ENCODE results near the gene SEL1L2. TPM values are rescaled to one million over a fixed set of nuclear protein-coding genes. Genes with fewer than 3 reads are reported as not detected.

The SEL1L2 gene
- total RNA-seq, 2 experiments from 2014 or later = not detected

DNA sequence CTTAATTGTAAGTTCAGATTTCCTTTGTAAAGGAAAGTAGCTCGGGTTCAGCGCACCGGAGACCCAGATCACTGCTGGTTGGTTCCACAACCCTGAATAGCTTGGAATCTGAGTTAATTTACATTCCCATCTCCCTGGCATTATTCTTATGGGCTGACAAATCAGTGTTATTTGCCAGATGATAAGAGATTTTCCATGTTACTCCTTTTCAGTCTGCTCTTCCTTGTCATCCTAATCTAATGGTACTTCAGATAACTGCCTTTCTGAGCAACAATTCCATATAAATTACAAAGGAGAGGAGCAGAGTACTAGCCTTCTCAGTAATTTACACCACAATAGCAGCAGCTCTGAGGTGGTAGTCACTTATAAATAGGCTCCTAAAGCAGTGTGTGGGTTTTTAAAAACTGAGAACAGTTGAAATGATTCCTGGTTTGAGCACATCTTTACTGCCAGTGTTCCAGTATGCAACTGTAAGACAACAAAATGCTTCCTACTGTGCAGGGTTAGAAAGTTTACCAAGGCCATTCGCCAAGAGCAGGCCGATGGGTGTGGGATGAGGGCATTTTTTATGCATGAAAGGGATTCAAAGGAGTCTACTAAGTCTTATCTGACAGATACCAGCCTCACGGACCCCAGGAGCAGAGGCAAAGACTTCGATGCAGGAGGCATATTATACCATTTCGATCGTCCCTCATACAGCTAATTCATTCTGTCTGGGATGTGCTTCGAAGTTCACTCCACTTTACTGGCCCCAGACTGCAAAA, 115.8 kb downstream of the SEL1L2 start:
- CTCF ChIA-PET = no interaction called here
- POLR2A ChIA-PET = no interaction called here
- DNase-seq = no peak
- Mint-ChIP-seq H3K36me3 (ENCODE audit: low read depth) (no peaks in the 10 kb centered on the region), H3K4me3 (no peak overlapping the region), H3K27ac (no peak overlapping the region), H3K4me1 (no peaks in the 10 kb centered on the region), H3K9me3 (no peaks in the 10 kb centered on the region), H3K27me3 (no peaks in the 10 kb centered on the region)

DNA sequence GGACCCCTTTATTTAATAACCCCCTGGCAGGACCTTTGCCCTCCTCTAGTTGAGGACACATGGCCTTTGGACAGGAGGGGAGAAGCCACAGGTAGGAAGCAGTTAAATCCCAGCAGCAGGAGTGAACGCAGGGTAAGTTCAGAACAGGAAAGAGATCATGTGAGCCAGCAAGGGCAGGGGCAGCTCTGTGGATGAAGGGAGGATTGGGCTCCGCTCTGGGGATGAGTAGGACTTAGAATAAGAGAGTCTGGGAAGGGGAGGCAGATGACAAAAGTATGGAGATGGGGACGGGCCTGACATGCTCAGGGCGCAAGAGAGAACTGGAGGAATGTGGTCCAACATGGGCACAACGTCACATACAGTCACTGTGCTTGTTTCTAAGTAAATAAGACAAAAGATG, 116.6 kb downstream of the SEL1L2 start:
- Mint-ChIP-seq H3K4me3 (no peak overlapping the region), H3K9me3 (no peaks in the 10 kb centered on the region), H3K27me3 (no peaks in the 10 kb centered on the region), H3K27ac (no peak overlapping the region), H3K4me1 (no peaks in the 10 kb centered on the region), H3K36me3 (ENCODE audit: low read depth) (no peaks in the 10 kb centered on the region)
- POLR2A ChIA-PET = no interaction called here
- CTCF ChIA-PET = no interaction called here
- DNase-seq = no peak

DNA sequence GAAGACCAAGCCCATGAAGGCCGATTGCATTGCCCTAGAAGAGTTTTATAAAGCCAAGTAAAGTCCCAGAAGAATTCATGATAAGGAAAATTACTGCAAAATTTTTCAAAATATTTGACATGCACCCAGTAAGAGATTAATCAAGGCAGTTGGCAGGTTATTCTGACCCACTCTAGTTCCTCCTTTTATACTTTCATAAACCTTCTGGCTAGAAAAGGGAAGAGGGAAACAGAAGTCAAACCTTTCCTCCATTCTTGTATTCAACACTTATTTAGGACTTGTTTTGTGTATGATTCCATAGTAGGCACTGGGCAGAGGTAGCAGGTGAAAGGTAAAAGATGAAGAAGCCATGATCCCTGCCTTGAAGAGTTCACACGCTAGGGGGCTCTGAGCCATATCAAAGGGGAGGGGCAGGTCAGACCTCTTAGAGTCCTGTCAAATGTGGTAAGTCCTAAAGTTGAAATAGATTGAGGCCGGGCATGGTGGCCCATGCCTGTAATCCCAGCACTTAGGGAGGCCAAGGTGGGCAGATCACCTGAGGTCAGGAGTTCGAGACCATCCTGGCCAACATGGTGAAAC, 120.2 kb downstream of the SEL1L2 start:
- ChIA-PET CTCF (no interaction called here), POLR2A (no interaction called here)
- Mint-ChIP-seq H3K4me1 (no peaks in the 10 kb centered on the region), H3K4me3 (no peak overlapping the region), H3K27ac (no peak overlapping the region), H3K27me3 (peaks cover 2% of the 10 kb centered on the region), H3K9me3 (no peaks in the 10 kb centered on the region), H3K36me3 (ENCODE audit: low read depth) (no peaks in the 10 kb centered on the region)
- DNase-seq = no peak

DNA sequence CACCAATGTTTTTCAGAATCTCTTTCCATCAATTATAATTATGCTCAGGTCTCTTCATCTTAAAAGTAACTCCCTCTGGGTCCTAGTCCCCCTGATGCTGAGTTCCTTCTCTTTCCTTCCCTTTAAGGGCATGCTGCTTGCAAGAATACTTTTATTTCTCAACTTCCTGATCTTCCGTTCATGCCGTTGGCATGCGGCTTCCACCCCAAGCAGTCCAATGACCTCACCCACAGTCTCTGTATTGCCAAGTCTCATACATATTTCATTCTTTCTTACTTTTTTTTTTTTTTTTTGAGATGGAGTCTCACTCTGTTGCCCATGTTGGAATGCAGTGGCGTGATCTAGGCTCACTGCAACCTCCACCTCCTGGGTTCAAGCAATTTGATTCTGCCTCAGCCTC, 122.1 kb downstream of the SEL1L2 start:
- Mint-ChIP-seq H3K4me3 (no peak overlapping the region), H3K9me3 (no peaks in the 10 kb centered on the region), H3K27me3 (peaks cover 2% of the 10 kb centered on the region), H3K4me1 (no peaks in the 10 kb centered on the region), H3K27ac (no peak overlapping the region), H3K36me3 (ENCODE audit: low read depth) (no peaks in the 10 kb centered on the region)
- POLR2A ChIA-PET = no interaction called here
- DNase-seq = no peak
- CTCF ChIA-PET = interaction anchor here (0.7 kb wide), 2 partner anchors 36 to 127 kb away, joined by 4 read pairs; partner anchors contain the start of gene MACROD2

DNA sequence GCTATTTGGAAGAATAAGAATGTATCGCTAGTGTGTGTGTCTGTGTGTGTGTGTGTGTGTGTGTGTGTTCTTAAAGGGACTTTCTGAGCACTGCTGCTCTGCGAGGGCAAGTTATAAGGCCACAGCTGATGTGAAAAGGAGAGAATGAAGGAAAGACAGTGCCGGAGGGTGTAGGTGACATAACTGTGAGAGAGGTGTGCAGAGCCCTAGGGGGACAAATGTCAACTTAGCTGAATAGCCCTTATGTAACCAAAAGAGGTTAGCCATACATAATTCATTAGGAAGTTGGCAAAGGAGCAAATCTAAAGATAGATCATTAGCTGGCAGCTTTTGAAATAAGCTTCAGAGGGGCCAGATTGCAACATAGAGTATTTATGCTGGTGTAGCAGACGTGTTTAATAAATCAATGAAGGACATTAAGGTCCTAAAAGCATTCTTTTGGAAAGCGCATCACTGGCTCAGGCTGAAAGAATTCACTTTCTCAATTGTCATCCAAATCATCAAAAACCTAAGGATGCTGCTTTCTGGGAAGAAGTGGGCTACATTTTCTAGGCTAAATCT, 124.5 kb downstream of the SEL1L2 start:
- ChIA-PET CTCF (no interaction called here), POLR2A (no interaction called here)
- no peaks in the 10 kb centered on the region for H3K4me1 Mint-ChIP-seq

DNA sequence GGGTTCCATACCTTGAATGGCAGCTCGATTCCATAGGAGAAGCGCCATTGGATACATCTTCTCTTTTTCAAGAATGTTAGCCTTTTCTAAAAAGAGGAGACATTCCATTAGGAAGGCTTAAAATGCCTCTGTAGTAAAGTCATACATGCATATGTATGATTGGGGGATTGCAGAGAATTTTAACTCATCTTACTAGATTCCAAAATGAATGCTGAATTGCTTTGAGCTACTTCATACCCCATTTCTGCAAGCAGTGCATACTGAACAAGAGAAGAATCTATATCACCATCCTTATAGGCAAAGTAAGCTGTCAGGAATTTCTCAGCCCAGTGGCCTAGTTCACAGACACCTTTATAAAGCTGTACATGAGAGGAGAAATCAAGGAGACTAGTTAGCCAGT, 125.3 kb downstream of the SEL1L2 start:
- CTCF ChIA-PET = no interaction called here
- Mint-ChIP-seq H3K27ac (no peak overlapping the region), H3K27me3 (peaks cover 2% of the 10 kb centered on the region), H3K4me1 (no peaks in the 10 kb centered on the region), H3K36me3 (ENCODE audit: low read depth) (no peaks in the 10 kb centered on the region), H3K9me3 (no peaks in the 10 kb centered on the region), H3K4me3 (no peak overlapping the region)
- DNase-seq = no peak
- POLR2A ChIA-PET = no interaction called here

More for the DNA sequence above, 124.5 kb downstream of the SEL1L2 start:
- H3K27me3 Mint-ChIP-seq = peaks cover 2% of the 10 kb centered on the region
- no peaks in the 10 kb centered on the region for H3K36me3 Mint-ChIP-seq (ENCODE audit: low read depth)
- no peaks in the 10 kb centered on the region for H3K9me3 Mint-ChIP-seq
- H3K4me3 Mint-ChIP-seq = no peak overlapping the region
- no peak for DNase-seq
- no peak overlapping the region for H3K27ac Mint-ChIP-seq

DNA sequence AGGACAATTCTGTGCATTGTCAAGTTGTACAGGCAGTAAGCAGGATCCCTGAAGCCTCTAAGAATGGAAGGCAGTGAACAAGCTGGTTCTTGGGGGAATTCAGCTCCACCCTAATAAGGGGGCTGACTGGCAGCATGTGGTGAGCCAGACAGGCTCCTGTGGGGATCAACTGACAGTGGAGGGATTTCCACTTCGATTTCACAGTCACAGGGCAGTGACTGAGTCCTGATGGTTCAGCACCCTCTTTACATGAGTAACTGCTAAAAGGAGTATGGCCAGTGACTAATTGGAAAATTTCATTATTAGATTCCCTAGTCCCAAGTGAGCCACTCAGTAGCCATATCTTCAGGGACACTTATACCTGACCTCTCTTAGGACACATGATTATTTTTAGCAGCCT, 127.2 kb downstream of the SEL1L2 start:
- Mint-ChIP-seq H3K9me3 (no peaks in the 10 kb centered on the region), H3K4me1 (no peaks in the 10 kb centered on the region), H3K36me3 (ENCODE audit: low read depth) (no peaks in the 10 kb centered on the region), H3K27me3 (peaks cover 2% of the 10 kb centered on the region), H3K4me3 (no peak overlapping the region), H3K27ac (no peak overlapping the region)
- DNase-seq = no peak
- ChIA-PET CTCF (no interaction called here), POLR2A (no interaction called here)

DNA sequence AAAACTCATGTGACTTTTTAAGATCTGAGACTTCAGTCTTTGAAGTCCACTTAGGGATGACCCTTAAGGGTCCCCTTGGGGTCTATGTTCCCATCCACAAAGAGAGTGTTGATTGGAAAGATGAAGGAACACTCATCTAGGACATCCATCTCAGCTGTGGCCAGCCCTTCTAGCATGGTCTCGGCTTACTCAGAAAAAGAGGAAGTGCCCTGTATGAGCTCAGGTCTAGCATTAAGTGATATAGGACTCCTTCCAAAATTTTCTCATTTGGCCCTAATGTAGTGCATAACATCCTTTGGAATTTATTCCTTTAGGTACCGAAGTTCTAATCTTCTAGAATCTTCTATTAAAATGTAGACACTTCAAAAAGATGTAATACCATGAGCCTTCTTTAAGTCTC, 128.2 kb downstream of the SEL1L2 start:
- ChIA-PET CTCF (no interaction called here), POLR2A (no interaction called here)

DNA sequence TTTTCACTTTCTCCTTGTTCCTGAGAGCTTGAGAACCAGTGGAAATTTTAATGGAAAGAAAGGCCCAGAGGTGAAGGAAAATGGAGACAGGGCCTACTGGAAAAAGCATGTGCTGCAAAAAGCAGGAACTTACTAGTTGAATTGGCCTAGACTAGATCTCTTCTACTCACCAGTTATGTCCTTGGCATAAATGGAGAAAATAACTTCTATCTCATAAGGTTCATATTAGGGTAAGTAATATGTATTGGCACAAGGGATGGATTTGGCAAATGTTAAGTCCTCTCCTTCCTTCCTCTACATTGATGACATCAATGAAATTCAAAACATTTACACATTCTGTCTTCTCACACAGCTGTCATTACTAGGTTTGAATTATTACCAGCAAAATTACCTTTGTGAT, 131.5 kb downstream of the SEL1L2 start:
- CTCF ChIA-PET = no interaction called here
- no peak overlapping the region for H3K27ac Mint-ChIP-seq
- no peak for DNase-seq
- peaks cover 2% of the 10 kb centered on the region for H3K27me3 Mint-ChIP-seq
- H3K4me1 Mint-ChIP-seq = no peaks in the 10 kb centered on the region
- no peak overlapping the region for H3K4me3 Mint-ChIP-seq
- H3K36me3 Mint-ChIP-seq (ENCODE audit: low read depth) = no peaks in the 10 kb centered on the region
- H3K9me3 Mint-ChIP-seq = no peaks in the 10 kb centered on the region
- POLR2A ChIA-PET = no interaction called here

More for the DNA sequence above, 128.2 kb downstream of the SEL1L2 start:
- Mint-ChIP-seq H3K36me3 (ENCODE audit: low read depth) (no peaks in the 10 kb centered on the region), H3K4me1 (no peaks in the 10 kb centered on the region), H3K27me3 (peaks cover 2% of the 10 kb centered on the region), H3K4me3 (no peak overlapping the region), H3K9me3 (no peaks in the 10 kb centered on the region), H3K27ac (no peak overlapping the region)
- no peak for DNase-seq

DNA sequence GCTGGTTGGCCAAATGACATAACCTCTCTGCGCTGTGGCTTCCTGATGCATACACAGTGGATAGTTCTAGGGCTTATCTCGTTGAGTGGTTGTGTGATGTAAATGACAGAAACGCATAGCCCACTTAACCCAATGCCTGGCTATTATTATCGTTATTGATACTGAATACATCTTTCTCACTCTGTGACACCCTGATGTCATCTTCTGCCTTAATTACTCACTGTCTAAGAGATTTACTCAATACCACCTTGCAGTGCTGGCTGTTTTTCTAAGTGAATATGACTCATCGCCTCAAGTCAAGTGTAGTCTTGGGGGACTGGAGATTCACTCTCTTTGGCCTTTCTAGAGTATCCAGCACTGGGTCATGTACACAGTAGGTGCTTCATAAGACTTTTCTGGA, 132.0 kb downstream of the SEL1L2 start:
- Mint-ChIP-seq H3K9me3 (no peaks in the 10 kb centered on the region), H3K36me3 (ENCODE audit: low read depth) (no peaks in the 10 kb centered on the region), H3K27me3 (peaks cover 4% of the 10 kb centered on the region), H3K4me3 (no peak overlapping the region), H3K27ac (no peak overlapping the region), H3K4me1 (no peaks in the 10 kb centered on the region)
- no peak for DNase-seq
- ChIA-PET POLR2A (no interaction called here), CTCF (no interaction called here)

DNA sequence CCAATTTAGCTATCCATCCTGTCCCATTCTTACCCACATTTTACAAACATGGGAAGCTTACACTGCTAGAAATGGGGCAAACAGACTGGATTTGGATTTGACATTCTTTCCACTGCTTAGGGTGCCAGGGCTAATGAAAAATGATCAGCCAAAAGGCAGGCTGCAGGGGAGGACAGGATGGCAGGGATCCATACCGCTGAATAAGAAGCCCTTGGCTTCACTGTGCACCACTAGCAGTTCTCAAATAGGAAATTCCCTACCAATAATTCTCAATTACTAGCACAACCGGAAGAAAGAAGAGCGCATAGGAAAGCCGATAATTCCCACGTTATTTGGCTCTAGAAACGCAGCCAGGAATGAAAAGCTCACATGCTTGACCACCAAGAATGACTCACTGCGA, 132.5 kb downstream of the SEL1L2 start:
- H3K36me3 Mint-ChIP-seq (ENCODE audit: low read depth) = no peaks in the 10 kb centered on the region
- H3K9me3 Mint-ChIP-seq = no peaks in the 10 kb centered on the region
- CTCF ChIA-PET = no interaction called here
- DNase-seq = no peak
- no peaks in the 10 kb centered on the region for H3K4me1 Mint-ChIP-seq
- H3K27me3 Mint-ChIP-seq = peaks cover 4% of the 10 kb centered on the region
- POLR2A ChIA-PET = no interaction called here
- no peak overlapping the region for H3K4me3 Mint-ChIP-seq
- H3K27ac Mint-ChIP-seq = no peak overlapping the region

DNA sequence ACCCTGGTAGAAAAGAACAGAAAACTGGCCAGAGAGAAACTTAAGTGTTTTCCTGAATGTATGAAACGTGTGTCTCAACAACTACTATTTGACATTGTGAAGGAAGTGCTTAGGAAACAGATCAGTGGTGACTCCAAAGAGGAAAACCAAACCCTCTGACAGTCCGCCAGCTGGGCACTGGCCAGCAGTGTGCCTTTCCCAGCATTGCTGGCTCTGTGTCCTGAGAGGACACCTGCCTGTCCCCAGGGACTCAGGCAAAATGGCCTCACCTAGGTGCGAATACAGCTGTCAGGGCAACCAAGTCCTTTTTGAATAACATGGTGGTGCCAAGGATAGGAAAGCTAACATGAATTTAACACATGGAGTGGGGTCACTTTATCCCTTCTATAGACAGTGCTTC, 133.1 kb downstream of the SEL1L2 start:
- Mint-ChIP-seq H3K9me3 (no peaks in the 10 kb centered on the region), H3K36me3 (ENCODE audit: low read depth) (no peaks in the 10 kb centered on the region), H3K27ac (no peak overlapping the region), H3K4me3 (no peak overlapping the region), H3K4me1 (no peaks in the 10 kb centered on the region), H3K27me3 (peaks cover 4% of the 10 kb centered on the region)
- ChIA-PET POLR2A (no interaction called here), CTCF (no interaction called here)
- no peak for DNase-seq

DNA sequence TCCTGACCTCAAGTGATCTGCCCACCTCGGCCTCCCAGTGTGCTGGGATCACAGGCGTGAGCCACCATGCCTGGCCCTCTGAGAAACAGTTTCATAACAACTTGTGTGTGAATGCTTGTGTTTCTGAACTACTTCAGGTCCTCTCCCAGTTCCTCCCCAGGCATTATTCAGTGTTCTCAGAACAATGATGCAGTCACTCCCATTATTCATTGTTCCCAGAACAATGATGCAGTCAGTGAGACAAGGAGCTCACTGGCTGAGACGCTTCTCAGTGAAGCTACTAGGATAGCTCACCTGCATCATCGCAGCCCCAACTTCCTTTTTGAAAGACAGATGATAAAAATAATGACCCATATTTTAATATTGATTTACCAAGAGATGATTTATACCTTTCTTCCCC, 134.1 kb downstream of the SEL1L2 start:
- Mint-ChIP-seq H3K4me3 (no peak overlapping the region), H3K36me3 (ENCODE audit: low read depth) (no peaks in the 10 kb centered on the region), H3K27ac (no peak overlapping the region), H3K4me1 (no peaks in the 10 kb centered on the region), H3K9me3 (no peaks in the 10 kb centered on the region), H3K27me3 (peaks cover 4% of the 10 kb centered on the region)
- CTCF ChIA-PET = no interaction called here
- DNase-seq = no peak
- POLR2A ChIA-PET = no interaction called here

DNA sequence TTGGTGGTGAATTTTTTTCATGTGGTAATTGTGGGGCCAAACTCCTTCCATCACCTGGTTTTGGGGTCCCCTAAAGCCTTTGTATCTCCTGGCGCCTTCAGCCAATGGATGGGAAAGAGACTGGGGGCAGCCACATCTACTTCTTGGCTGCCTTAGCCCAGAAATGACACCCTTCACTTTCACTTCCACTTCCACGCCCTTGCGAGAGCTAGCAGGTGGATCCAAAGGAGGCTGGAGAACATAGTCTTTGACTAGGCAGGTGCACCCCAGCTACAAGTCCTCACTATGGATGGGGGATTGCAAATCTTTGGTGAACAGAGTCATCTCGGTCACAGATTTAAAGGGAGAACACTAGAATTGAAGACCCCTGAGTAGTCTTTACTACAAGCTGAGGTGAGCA, 134.8 kb downstream of the SEL1L2 start:
- ChIA-PET CTCF (no interaction called here), POLR2A (no interaction called here)

More for the DNA sequence above, 134.8 kb downstream of the SEL1L2 start:
- peaks cover 4% of the 10 kb centered on the region for H3K27me3 Mint-ChIP-seq
- DNase-seq = no peak
- H3K4me1 Mint-ChIP-seq = no peaks in the 10 kb centered on the region
- no peaks in the 10 kb centered on the region for H3K9me3 Mint-ChIP-seq
- H3K36me3 Mint-ChIP-seq (ENCODE audit: low read depth) = no peaks in the 10 kb centered on the region
- H3K4me3 Mint-ChIP-seq = no peak overlapping the region
- no peak overlapping the region for H3K27ac Mint-ChIP-seq

Data from activated CD4-positive, alpha-beta T cell treated with anti-CD3 and anti-CD28 coated beads, Interleukin-2, amount 10 ng/mL, durations not matched to agents 7 days and 5 days (primary cell).